G401 (cell line): ENCODE data around the gene GCNT1. TPM values are rescaled to one million over a fixed set of nuclear protein-coding genes. Genes with fewer than 3 reads are reported as not detected.
A peak's percentile ranks its signal among the peaks of the same experiment; 100 is the strongest.
"Not testable (repeated sequence)": the region's sequence is repeated elsewhere in the genome, so short reads cannot be mapped to it uniquely, and the experiment has no call there.

Experiments
- DNase-seq: peaks from one replicate; pipeline ENCODE4 v3.0.0-alpha.2; 2015; ENCODE audit warnings: low spot score
- in situ Hi-C: cut with HindIII; loops from 2 replicates; pipeline ENCODE4 v1.10.0; 2016; ENCODE audit warnings: low sequenced_read_pairs, mixed read lengths
- total RNA-seq: library from RNA; depleted of rRNA; stranded (reverse); fragments of >200 nt; shearing (Covaris generic); gene quantifications from 2 replicates; pipeline ENCODE4 v1.2.3, GENCODE V29; 2014; rRNA removed

Gene GCNT1
- total RNA-seq, 1 experiment from 2014 or later: 1.5 TPM

- in situ Hi-C loops: no loop called here
- DNase-seq: no peak
These were observed 67.0 kb downstream of the GCNT1 start for GRCh38 chr9:76526026-76526425.

- in situ Hi-C loops: no loop called here
- DNase-seq: no peak
These were observed 69.1 kb downstream of the GCNT1 start for GRCh38 chr9:76528056-76528455.

- in situ Hi-C loops: no loop called here
- no peak for DNase-seq
These were observed 69.7 kb downstream of the GCNT1 start for GRCh38 chr9:76528642-76529190.

GRCh38 chr9:76529653-76530052, 70.7 kb downstream of the GCNT1 start:
- no peak for DNase-seq
- in situ Hi-C loops: no loop called here

GRCh38 chr9:76530458-76531110, 71.6 kb downstream of the GCNT1 start:
- in situ Hi-C loops: no loop called here

GRCh38 chr9:76531231-76531780, 72.3 kb downstream of the GCNT1 start:
- in situ Hi-C loops: no loop called here
- no peak for DNase-seq

More at GRCh38 chr9:76530458-76531110, 71.6 kb downstream of the GCNT1 start:
- DNase-seq: no peak

GRCh38 chr9:76532877-76533276, 73.9 kb downstream of the GCNT1 start:
- in situ Hi-C loops: not testable (repeated sequence)

GRCh38 chr9:76534026-76534425, 75.0 kb downstream of the GCNT1 start:
- in situ Hi-C loops: no loop called here
- DNase-seq: no peak

More at GRCh38 chr9:76532877-76533276, 73.9 kb downstream of the GCNT1 start:
- DNase-seq: not testable (repeated sequence)

GRCh38 chr9:76537150-76537646, 78.2 kb downstream of the GCNT1 start:
- in situ Hi-C loops: no loop called here
- DNase-seq: peak; percentile 80

- in situ Hi-C loops: no loop called here
- no peak for DNase-seq
These were observed 80.2 kb downstream of the GCNT1 start for GRCh38 chr9:76539180-76539579.

- in situ Hi-C loops: no loop called here
- no peak for DNase-seq
These were observed 83.4 kb downstream of the GCNT1 start for GRCh38 chr9:76542360-76542759.

- DNase-seq: no peak
- in situ Hi-C loops: no loop called here
These were observed 86.2 kb downstream of the GCNT1 start for GRCh38 chr9:76545191-76545590.

- in situ Hi-C loops: no loop called here
- no peak for DNase-seq
These were observed 93.2 kb downstream of the GCNT1 start for GRCh38 chr9:76552181-76552580.

GRCh38 chr9:76552751-76553455, 93.9 kb downstream of the GCNT1 start:
- DNase-seq: no peak

GRCh38 chr9:76553680-76554079, 94.7 kb downstream of the GCNT1 start:
- no peak for DNase-seq
- in situ Hi-C loops: no loop called here

More at GRCh38 chr9:76552751-76553455, 93.9 kb downstream of the GCNT1 start:
- in situ Hi-C loops: no loop called here

Other genes starting within 250 kb of the GCNT1 start
- gene RFK, start 64.8 kb upstream of the GCNT1 start, total RNA-seq: 57.6 and 62.2 TPM in 2 replicates